Activated CD8-positive, alpha-beta memory T cell treated with anti-CD3 and anti-CD28 coated beads for 48 hours (primary cell): ENCODE measurements around the gene C6orf89.

Experiments used
- DNase-seq, 3 experiments: peaks; one replicate each; pipeline ENCODE4 v3.0.0-alpha.2; 2020; ENCODE audit warnings: low read depth in 2 of 3, low spot score in 2 of 3

The C6orf89 gene

DNA sequence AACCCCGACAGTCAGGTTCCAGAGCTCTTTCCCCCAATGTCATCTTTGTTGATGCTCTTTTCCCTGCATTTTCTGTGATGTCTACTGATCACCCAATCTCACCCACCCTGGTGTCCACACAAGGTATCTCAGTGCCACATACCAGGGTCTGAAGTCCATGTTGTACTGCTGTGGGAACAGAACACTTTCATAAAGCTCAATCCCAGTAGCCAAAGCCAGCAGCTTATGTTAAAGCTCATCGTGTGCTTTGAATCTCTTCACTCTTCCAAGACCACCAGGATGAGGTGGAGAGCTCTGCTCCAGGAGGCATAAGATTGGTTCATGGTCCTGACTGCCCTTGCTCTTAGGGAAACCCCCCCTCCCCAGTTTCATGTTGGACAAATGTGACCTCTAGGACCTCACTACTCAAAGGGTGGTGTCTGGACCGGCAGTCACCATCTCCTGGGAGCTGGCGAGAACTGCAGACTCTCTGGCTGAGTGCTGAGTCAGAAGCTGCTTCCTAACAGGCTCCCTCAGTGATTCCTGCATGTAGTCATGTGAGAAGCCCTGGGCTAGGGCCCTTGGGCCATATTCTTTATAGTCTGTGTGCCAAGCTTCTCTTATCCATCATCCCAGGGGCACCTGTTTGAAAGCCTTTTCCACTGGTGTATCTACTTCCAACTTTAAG is 33.1 kb upstream of the C6orf89 start:
- no peak for DNase-seq

- no peak for DNase-seq
Observed at GRCh38 chr6:36853325-36853724, 32.4 kb upstream of the C6orf89 start.

- no peak for DNase-seq
Observed at GRCh38 chr6:36855750-36856149, 30.0 kb upstream of the C6orf89 start.

DNA sequence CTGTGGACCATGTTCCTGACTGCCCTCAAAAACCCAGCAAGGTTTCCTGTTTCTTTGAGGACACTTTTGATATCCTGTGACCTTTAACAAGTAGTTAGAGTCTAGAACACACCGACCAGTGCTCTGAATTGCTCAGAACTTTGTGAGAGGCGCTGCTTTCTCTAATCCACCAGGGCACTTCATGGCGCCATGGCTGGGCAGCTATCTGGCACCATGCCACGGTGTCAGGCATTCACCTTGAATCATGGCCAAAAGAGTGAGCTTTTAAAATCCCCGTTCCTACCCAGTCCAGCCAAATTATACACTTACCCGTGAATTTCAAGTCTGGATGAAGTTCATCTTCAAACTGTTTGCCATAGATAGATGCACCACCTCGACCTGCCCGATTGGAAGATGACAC is 29.5 kb upstream of the C6orf89 start:
- no peak for DNase-seq

GRCh38 chr6:36857325-36857724 is 28.4 kb upstream of the C6orf89 start:
- DNase-seq = no peak

DNA sequence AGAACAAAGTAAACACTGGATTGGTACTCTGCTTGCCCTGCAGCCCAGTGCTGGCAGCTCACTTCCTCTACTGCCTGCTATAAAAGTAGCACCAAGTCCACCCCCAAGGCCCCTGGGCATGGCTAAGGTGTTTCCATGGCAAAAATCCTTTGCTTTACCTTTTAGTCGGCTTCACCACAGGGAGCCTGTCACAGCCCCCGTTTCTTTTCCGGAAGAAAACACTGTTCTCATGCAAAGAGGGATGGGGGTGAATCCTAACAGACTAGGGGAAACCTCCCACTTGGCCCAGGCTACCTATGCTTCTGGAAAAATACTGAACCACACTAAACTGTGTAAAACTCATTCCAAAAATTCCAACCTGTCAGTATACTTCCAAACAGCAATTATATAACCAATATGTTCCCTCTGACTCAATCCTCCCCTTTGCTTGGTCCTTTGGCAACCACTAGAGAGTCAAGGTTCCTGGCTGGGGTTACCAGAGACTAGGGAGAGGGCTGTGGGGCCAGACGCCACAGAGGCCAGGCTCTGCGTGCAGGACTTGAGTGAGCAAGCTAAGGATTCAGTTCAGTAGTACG is 27.3 kb upstream of the C6orf89 start:
- no peak for DNase-seq

- no peak for DNase-seq
Observed at GRCh38 chr6:36860126-36860525, 25.6 kb upstream of the C6orf89 start.

- DNase-seq = no peak
Observed at GRCh38 chr6:36862164-36862847, 23.4 kb upstream of the C6orf89 start.

DNA sequence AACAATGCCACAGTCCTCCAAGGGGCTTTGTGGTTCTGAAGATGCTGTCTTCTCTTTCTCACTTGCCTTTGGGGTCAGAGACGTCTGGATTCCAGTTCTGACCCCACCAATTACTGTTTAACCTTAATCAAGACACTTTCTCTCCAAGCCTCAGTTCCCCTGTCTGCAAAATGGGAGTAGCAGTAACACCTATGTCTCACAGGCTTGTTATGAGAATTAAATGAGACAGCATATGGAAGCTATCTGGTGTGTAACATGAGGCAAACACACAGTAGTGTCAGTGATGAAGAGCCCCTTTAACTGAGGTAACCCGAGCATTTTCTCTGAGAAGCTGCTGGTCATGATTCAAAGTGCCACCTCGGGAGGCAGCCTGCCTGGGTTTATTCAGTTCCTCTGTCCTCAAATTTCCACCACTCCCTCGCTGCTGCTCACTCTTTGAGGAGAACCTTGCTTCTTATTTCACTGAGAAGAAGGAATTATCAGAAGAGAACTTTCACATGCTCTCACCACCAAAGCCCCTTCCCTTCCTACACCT is 22.8 kb upstream of the C6orf89 start:
- no peak for DNase-seq

DNA sequence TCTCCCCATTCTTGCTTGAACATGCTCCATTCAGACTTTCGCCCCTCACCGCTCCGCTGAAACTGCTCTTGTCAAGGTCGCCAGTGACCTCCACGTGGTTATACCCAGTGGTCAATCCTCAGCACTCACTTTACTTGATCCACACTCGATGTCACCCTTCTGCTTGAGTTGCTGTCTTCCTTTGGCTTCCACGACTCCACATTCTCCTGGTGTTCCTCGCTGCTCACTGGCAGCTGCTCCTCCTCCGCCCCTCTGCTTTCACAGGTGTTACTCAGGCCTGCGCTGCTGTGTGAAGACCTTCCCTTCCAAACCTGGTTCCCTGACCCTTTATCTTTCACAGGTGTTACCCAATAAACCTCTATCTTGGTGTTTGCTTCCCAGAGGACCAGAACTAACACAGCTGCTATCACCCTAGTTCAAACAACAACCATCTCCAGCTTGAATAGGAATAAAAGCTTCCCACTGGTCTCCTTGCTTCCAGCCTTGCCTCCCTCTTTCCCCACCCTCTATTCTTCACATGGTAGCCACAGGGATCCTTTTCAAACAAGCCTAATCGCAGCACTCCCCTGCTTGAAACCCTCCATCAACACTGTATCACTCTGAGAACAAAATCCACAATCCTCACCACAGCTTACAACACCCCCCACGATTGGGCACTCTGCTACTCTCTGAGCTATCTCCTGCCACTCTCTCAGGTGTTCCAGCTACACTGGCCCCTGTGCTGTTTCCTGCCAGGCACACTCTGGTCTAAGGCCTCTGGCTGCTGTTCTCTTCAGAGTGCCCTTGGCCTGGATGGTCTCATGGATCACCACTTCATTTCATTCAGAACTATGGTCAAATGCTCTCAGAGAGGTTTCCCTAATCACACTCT is 21.8 kb upstream of the C6orf89 start:
- DNase-seq = no peak

DNA sequence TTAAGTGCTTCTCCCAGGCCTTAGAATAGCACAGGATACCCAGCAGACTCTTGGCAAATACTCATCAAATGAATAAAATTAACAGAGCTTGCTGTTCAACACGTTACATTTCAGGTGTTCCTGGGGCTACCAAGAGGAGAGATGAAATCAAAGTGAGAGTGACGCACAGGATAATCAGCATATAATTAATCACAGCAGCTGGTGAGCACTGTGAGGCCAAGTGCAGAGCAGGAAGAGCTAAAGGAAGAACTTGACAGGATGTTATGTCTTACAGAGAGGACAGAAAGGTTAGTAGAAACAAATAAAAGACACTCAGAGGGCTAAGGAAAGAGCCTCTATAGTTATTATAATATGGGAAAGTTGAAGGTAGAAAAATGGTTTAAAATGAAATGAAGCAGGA is 19.9 kb upstream of the C6orf89 start:
- no peak for DNase-seq

DNA sequence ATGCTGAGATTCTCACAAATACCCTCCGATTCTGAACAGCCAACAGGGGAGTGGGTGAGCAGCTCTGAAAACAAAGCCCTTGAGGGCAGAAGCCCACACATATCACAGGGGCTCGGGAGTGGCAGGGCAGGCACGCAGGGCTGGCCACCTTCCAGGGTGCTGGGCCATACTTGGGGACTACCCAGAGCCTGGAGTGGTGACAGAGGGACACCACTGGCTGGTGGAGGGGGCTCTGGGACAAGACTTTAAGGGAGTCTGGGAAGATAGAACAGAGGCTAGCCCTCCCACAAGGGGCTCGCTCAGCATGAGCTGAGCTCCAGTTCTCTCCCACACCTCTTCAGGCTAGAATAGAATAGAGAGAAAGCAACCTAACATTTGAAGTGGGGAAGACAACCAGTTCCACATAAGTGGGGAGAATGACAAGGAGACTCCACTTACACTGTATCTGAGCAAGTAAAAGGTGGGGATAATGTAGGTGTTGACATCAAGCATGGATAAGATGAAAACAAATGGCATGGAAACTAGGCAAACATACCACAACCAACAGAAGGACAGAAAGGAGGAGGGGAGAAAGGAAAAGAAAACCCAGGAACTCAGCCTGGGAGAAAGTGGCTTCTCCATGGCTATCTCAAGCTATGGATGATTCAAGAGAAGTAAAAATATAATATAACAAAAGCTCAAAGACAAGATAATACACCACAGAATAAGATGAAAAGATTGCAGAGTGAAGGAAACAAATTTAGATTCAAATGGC is 18.1 kb upstream of the C6orf89 start:
- no peak for DNase-seq

- DNase-seq = no peak
Observed at GRCh38 chr6:36871686-36872085, 14.1 kb upstream of the C6orf89 start.

DNA sequence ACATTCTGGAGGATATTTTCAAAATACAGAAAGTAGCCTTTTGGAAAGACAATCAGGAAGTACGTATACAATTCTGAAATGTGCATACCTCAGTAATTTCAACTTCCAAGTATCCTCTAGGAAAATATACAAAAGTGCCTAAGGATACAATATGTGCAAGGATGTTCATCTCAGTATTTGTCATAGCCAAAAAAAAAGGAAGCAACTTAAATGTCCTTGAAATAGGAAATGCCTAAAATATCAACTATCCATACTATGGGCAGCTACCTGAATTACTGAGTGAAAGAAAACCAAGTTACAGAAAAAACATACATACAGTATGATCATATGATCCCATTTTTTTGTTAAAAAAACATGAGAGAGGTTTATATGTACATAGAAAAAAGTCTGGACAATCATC is 12.6 kb upstream of the C6orf89 start:
- DNase-seq = no peak

DNA sequence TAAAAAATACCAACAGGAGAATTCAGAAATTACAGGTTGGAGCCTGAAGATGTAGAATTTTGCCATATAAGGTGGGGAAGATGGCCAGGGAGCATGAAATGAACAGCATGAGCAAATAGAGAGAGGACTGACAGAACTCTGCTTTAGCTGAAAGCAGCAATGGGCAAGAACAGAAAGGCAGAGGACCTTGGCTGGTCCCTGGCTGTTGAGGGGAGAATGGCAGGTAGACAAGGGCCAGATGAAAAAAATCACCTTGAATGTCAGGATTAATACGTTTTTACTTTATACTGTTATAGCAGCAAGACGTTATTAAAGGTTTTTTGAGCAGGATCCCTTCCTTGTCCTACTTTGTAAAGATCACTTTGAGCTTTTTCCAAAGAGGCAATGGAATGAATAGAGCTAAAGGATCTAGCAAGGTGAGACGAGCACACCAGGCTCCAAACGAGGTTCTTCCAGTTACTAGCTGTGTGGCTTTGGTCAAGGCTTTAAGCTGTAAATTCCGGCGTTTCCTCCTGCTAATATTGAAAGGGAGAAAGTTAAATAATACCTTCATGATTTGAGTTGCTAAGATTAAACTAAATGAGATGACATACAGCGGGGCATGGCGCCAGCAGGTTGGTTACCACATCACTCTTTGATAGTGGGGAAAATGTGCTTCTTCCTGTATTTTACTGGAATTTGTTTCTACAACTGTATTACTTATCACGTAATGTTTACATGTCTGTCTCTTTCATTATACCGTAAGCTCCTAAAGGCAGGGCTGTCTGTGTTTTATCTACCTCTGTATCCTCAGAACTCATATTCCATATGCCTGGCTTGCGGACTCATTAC is 11.9 kb upstream of the C6orf89 start:
- DNase-seq = no peak

- DNase-seq = peak; percentile 63 to 77 (median 75)
Observed at GRCh38 chr6:36874443-36875249, 11.1 kb upstream of the C6orf89 start, which contains the start of gene PPIL1. Gene PPIL1 (minus strand): TSS chr6:36874803. CDS start chr6:36874772, 31 bp downstream.

DNA sequence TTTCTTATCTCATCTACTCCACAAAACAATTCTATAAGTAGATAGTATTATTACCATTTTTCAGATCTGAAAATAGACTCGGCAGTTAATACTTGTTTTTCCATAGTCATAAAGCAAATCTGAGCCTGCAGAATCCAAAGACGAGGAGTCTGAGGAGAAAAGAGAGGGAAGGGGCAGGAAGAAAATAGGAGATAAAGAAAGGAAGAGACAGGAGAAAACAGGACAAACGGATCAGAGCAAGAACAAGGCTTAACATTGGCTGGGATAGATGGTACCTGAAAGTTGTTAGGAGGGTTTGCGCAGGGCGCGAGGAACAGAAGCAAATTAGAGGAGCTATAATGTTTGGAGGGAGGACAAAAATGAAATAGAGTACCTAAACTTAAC is 10.5 kb upstream of the C6orf89 start:
- no peak for DNase-seq

DNA sequence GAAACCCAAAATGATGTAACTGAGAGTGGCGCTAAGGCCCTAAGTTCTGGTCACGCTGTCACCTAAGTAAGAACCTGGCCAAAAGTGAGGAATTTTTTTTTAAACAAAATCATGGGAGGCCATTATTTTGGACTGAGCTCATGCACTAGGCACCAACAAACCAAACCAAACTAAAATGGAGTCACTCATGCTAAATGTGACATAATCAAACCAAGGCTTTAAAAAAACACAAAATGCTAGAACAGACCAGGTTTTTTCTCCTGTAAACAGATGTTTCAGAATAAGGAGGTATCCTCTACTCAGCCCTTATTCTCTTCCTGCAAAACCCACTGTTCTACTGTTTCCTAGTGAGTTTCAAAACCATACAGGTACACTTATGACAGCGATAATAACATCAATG is 1.1 kb upstream of the C6orf89 start:
- DNase-seq = no peak
